Activated naive CD4-positive, alpha-beta T cell (primary cell): ENCODE measurements around the gene LRRC4C.
"Not testable (repeated sequence)": the region's sequence is repeated elsewhere in the genome, so short reads cannot be mapped to it uniquely, and the experiment has no call there.

ENCODE experiments used
- DNase-seq, 4 experiments: peaks; one replicate each; lab custom pipeline; 2025; lab: John Stamatoyannopoulos, UW

The LRRC4C gene

GRCh38 chr11:40168414-40168813 lies 1291.0 kb downstream of the LRRC4C start:
- no peak for DNase-seq

DNA sequence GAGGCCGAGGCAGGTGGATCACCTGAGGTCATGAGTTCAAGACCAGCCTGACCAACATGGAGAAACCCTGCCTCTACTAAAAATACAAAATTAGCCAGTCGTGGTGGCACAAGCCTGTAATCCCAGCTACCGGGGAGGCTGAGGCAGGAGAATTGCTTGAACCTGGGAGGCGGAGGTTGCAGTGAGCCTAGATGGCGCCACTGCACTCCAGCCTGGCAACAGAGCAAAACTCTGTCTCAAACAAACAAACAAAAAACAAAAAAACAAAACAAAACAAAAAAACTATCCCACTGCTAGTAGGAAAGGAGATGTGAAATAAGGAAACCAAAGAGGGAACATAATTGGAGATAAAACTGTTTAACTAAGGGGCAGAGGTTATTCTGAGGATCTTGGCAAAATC lies 1291.6 kb downstream of the LRRC4C start:
- not testable (repeated sequence) for DNase-seq

GRCh38 chr11:40166892-40167291 lies 1292.6 kb downstream of the LRRC4C start:
- DNase-seq = no peak

GRCh38 chr11:40162901-40163883 lies 1296.3 kb downstream of the LRRC4C start:
- no peak for DNase-seq

DNA sequence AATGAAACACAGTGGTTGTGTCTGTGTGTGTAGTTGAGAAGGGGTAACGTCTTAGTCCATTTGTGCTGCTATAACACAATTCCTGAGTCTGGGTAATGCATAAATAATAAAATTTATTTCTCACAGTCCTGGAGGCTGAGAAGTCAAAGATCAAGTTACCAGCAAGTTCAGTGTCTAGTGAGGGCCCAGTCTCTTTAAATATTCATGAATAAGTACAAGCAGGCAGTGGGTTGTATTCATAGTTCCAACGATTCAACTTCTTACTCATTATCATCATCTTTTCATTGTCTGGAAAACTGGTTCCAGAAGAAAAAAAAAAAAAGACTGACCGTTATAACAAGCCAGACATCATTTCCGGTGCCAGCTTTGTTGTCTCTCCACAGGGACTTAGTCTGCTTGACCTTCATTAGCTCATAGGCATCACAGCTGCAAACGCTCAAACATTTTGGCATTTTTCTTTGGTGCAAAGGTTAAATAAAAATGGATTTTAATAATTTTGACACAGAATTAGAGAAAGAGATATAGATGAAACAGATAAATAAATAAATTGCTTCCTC lies 1297.5 kb downstream of the LRRC4C start:
- no peak for DNase-seq

GRCh38 chr11:40160418-40160817 lies 1299.0 kb downstream of the LRRC4C start:
- DNase-seq = no peak

DNA sequence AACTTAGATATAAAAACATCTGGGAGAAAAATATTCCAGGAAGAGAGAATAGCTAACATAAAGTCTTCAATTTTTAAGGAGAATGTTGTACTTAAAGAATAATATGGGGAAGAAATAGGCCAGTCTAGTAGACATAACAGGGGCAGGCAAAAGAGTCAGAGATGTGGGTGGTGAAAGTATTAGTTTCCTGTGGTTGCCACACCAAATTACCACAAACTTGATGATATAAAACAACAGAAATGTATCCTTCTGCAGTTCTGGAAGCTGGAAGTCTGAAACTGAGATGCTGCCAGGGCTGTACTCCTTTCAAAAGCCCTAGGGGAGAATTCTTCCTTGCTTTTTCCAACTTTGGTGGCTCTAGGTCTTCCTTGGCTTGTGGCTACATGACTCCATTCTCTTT lies 1309.7 kb downstream of the LRRC4C start:
- no peak for DNase-seq

DNA sequence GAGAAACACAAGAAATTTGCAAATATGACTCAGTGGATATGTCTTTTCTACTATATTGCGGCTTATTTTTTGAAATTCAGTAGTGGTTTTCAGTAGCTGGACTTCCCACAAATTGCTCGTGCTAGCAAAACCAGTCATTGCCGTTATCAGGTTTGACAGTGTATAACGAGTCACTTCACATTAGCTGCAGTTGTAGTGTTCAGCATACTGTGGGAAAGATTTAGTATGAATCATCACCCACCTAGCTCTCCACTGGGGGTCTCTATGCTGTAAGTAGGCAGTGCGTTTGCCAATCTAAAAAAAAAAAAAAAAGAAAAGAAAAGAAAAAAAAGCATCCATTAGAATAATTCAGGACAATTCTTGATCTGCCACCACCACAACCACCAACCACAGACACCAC lies 1318.9 kb downstream of the LRRC4C start:
- DNase-seq = no peak

DNA sequence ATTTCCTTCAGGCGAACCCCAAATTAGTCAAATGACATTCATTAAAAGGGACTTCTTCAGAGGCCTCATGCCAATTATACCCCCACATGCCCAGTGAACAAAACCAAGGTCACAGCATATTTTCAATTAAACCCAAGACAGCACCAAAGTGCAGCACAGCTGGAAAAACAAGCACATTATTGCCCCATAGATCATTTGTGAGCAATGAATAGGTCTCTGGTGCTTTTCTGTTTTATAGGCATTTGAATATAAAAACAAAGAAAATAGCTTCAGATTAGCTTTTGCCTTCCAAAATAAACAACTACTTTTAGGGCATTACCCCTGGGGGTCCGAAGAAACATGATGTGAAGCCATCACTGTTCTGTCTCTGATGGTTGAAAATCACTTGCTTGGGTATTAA lies 1319.9 kb downstream of the LRRC4C start:
- no peak for DNase-seq

DNA sequence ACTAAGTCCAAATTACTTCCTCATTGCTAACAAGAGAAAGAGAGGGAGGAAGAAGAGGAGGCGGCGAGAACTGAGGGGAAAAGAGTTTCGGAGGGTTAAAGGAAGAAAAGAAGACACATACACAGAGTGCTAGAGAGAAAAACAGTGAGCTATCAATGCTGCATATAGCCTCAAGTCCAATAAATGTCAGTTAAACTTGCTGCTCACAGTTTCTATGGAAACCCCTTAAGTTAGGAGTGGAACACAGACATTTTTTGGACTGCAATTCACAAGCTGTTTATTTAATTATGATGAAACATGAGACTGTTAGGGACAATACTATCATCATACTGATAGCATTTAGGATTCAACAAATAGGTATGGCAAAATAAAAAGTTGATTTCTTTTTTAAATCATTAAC lies 1320.4 kb downstream of the LRRC4C start:
- DNase-seq = no peak

DNA sequence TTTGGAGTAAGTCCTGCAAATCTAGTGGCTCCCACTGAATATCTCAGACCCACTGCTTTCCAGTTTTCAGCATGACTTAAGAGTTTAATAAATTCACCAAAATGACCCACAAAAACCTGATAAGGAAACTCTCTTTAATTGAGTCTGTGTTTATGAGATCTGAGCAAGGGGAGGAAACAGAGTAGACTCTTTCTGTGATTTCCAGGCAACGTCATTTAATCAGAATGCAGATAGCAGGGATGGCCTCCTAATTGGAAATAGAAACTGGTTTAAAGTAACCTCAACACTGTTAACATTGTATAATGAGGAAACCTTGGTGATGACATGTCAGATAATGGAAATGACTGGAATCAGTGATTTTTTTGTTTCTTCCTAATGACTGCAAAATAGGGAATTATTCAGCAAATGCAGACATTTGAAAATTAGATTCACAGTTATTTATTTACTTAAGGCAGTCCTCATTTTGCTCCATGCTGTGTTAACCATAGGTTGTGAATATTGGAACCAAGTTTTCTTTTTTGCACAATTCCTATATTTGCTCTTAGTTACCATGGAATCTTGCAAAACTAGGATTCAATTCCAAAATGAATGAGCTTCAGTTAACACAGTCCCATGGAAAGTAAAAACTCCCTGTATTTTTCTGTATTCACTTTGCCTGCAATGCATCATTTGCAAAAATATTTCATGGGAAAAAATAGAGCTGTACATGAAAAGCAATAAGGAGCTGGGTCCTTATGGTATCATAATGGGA lies 1324.5 kb downstream of the LRRC4C start:
- no peak for DNase-seq

GRCh38 chr11:40133498-40133897 lies 1326.0 kb downstream of the LRRC4C start:
- no peak for DNase-seq

- DNase-seq = no peak
These were observed 1326.5 kb downstream of the LRRC4C start for GRCh38 chr11:40132912-40133311.

DNA sequence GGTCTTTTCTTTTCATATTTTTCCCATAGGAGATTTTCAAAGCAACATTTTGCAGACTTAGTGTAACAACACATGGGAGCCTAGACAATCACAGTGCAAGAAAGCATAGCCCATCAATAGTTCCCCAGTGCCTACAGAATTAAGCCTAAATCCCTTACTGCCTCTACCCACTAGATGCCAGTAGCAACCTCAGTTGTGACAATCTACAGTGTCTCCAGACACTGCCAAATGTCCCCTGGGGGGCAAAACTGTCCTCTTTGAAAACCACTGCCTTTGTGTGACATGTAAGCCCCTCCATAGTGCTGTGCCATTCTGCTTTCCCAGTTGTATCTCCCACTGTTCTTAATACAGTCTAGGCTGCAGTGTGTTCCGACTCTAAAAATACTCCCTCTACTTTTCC lies 1329.0 kb downstream of the LRRC4C start:
- DNase-seq = no peak

GRCh38 chr11:40129266-40129665 lies 1330.2 kb downstream of the LRRC4C start:
- no peak for DNase-seq

GRCh38 chr11:40125054-40125453 lies 1334.4 kb downstream of the LRRC4C start:
- no peak for DNase-seq

GRCh38 chr11:40119661-40120060 lies 1339.8 kb downstream of the LRRC4C start:
- no peak for DNase-seq

DNA sequence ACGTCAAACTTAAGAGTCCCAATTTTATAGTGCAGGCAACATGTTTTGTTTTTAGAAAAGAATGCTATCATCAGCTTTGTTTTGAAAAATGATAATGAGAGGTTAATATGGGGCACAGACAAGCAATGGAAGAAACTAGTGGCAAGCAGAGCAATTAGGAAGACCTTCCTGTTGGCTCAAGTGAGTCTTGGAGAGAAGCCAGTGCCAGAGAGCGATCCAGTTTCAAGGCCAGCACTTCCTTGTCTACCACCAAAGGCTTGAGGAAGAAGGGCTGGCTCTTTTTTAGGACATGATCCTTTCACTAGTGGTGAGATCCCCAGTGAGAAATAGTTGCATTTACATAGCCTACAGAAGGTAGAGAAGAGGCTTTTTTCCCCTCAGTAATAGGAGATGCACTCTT lies 1340.7 kb downstream of the LRRC4C start:
- no peak for DNase-seq

DNA sequence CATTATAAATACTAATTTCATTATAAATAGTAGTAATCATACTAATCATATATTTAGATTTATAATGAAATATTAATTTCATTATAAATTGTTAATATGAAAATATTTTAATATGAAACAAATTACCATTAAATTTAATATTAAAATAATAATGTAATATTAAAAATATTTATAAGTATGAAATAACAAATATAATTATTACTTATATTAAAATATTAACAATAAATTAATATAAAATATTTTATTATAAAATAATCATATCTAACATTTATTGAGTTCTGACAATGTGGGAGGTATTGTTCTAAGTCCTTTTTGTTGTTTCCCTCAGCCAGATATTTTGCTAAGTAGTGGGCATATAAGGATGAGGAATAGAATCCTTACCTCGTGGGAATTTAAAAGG lies 1341.4 kb downstream of the LRRC4C start:
- DNase-seq = no peak

- DNase-seq = no peak
These were observed 1354.4 kb downstream of the LRRC4C start for GRCh38 chr11:40104941-40105550.

- DNase-seq = no peak
These were observed 1358.7 kb downstream of the LRRC4C start for GRCh38 chr11:40100781-40101180.

DNA sequence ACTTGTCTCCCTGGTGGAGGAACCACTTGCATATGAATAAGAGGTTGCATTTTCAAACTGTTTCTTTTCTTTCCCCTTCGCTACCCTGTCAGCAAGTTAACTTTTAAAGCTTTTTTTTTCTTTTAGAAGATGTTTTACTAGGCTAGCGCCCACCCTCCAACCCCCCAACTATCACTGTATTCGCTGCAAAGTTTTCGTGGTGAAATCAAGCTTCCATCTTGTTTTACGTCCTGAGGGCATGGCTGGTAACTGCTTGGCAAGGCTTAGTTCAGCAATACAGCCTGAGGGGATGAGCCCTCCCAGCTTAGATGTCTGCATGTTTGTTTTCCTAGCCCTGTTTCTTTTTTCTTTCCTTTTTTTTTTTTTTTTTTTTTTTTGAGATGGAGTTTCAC lies 1359.3 kb downstream of the LRRC4C start:
- no peak for DNase-seq
